ENCODE data around the gene SRC.

DNA sequence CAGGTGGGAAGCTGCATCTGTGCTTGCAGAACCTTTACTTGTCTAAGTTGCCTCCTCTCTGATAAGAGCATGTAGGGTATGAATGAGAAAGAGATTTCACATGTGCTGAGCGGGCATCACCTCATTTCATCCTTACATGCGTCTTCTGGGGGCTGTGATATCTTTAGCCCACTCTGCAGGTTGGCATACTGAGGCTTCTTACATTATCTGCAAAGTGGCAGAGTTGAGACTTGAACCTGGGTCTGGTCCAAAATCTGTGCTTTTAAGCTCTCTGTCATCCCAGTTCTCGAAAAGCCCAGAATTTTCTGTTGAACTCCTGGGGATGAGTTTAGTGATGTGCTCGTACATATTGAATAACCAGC lies 2.0 kb upstream of the SRC start:
- TF ChIP-seq CTCF (IDR thresholded peaks at IDR 0.05) (no peak), EZH2 (IDR thresholded peaks at IDR 0.05) (no peak)
